Gastrocnemius medialis (tissue), 4 donors: ENCODE results near the gene COQ2. TPM values are rescaled to one million over a fixed set of nuclear protein-coding genes. Genes with fewer than 3 reads are reported as not detected.

ENCODE experiments used
- ATAC-seq, 2 donors: fragments of 150-250 bp; one replicate each; pipeline ENCODE4 v1.9.1; 2016
- DNase-seq, 2 donors: peaks; one replicate each; pipeline ENCODE4 v3.0.0-alpha.2; 2019
- H3K27ac ChIP-seq, 4 donors: fragments of 200-600 bp; sonication (generic); 1 replicate in 1 of 4; 2 replicates in 3 of 4; pipeline ENCODE4 v1.5.1; 2016 to 2018; ENCODE audit warnings: mild to moderate bottlenecking in 2 of 4, moderate library complexity in 1 of 4
- H3K27me3 ChIP-seq, 3 donors: fragments of 200-600 bp; sonication (generic) in 2 of 3; 1 replicate in 1 of 3; 2 replicates in 2 of 3; pipeline versions ENCODE4 v1.5.1 to v1.6.0; 2016 to 2019; ENCODE audit warnings: mild to moderate bottlenecking in 1 of 3, moderate library complexity in 1 of 3
- H3K36me3 ChIP-seq, 2 donors: fragments of 200-600 bp; sonication (generic) in 1 of 2; one replicate each; pipeline ENCODE4 v1.5.1; 2017 to 2018
- H3K4me1 ChIP-seq, 2 donors: fragments of 200-600 bp; sonication (generic) in 1 of 2; one replicate each; pipeline ENCODE4 v1.5.1; 2016 to 2017; ENCODE audit warnings: mild to moderate bottlenecking in 2 of 2
- H3K4me3 ChIP-seq, 4 donors: fragments of 200-600 bp; sonication (generic) in 3 of 4; 1 replicate in 1 of 4; 2 replicates in 3 of 4; pipeline ENCODE4 v1.5.1; 2016 to 2019; ENCODE audit warnings: mild to moderate bottlenecking in 2 of 4
- H3K9me3 ChIP-seq, 3 donors: fragments of 200-600 bp; sonication (generic) in 2 of 3; 1 replicate in 1 of 3; 2 replicates in 2 of 3; pipeline ENCODE4 v1.5.1; 2016 to 2019
- CTCF ChIP-seq, 5 experiments: fragments of 450-650 bp in 3 of 5; fragments of 200-600 bp in 2 of 5; sonication (generic) in 2 of 5; IDR thresholded peaks in 4 of 5; conservative IDR thresholded peaks in 1 of 5; 1 replicate in 4 of 5; 2 replicates in 1 of 5; pipeline ENCODE4 v1.5.1; 2016 to 2019; ENCODE audit warnings: antibody characterized with exemption in 5 of 5, mild to moderate bottlenecking in 3 of 5, moderate library complexity in 3 of 5
- POLR2A ChIP-seq, 2 donors: fragments of 450-650 bp; IDR thresholded peaks; one replicate each; pipeline ENCODE4 v1.6.1; 2017; ENCODE audit warnings: antibody characterized with exemption in 2 of 2, mild to moderate bottlenecking in 2 of 2, moderate library complexity in 2 of 2
- in situ Hi-C, 4 donors: fragments of 200-750 bp; cut with MboI; loops; one replicate each; pipeline versions ENCODE4 v1.15.0 to v1.8.0; 2017; ENCODE audit warnings: low sequenced_read_pairs in 4 of 4
- intact Hi-C: fragments of 100-400 bp; cut with DNase I; formaldehyde crosslinking; loops from one replicate; pipeline ENCODE4 v1.15.1; 2023; ENCODE audit warnings: low total_unique reads
- total RNA-seq, 4 donors: library from RNA; depleted of rRNA; stranded (reverse); fragments of >200 nt; gene quantifications; one replicate each; pipeline versions ENCODE4 v1.1.0 to v1.2.3, GENCODE V29; 2016

COQ2 gene
- total RNA-seq: 10 to 100 TPM in 3 of 4 donors, 1 to 10 TPM in 1; 9.0 to 15.7 (median 11.5) TPM

GRCh38 chr4:83284193-83285054, at the start of gene COQ2:
Gene COQ2 (minus strand): TSS chr4:83284798. CDS start chr4:83284764, 34 bp downstream.
- peaks cover 26 to 30% of the 10 kb centered on the region in 2 donors for H3K4me1 ChIP-seq
- no peaks in the 10 kb centered on the region for H3K36me3 ChIP-seq
- in situ Hi-C loops: loop anchor here in 2 of 4 donors (10.0 to 25.0 kb wide), 3 partner anchors 170 to 250 kb away; partner anchors contain the start of genes HELQ (in 2 of the 2), MRPS18C (in 2 of the 2) and COPS4 (in 1 of the 2)
- no peaks in the 10 kb centered on the region for H3K27me3 ChIP-seq
- H3K27ac ChIP-seq: peak within 1 kb of the TSS; percentile 85 to 97 (median 94)
- peak within 1 kb of the TSS; percentile 66 to 72 (median 68) for H3K4me3 ChIP-seq
- TF ChIP-seq CTCF (IDR thresholded peaks at IDR 0.05 in 4 of 5, conservative IDR thresholded peaks at IDR 0.05 in 1 of 5) (peak; percentile 31 to 55 (median 41)), POLR2A (IDR thresholded peaks at IDR 0.05) (peak; percentile 65 to 71)
- DNase-seq (peak; percentile 91 to 94), ATAC-seq (peak; percentile 96)
- H3K9me3 ChIP-seq: no peaks in the 10 kb centered on the region
- intact Hi-C loops: loop anchor here (1.0 to 10.0 kb wide), 7 partner anchors 172 to 910 kb away; partner anchors contain the start of genes HNRNPD, LIN54, MRPS18C and THAP9

- Histone ChIP-seq H3K4me1 (peaks cover 0 to 5% of the 10 kb centered on the region in 2 donors), H3K9me3 (no peaks in the 10 kb centered on the region), H3K27me3 (peaks cover 2 to 21% (median 13%) of the 10 kb centered on the region in 3 donors), H3K36me3 (no peaks in the 10 kb centered on the region), H3K27ac (no peak overlapping the region), H3K4me3 (no peak overlapping the region)
- ATAC-seq: no peak
- TF ChIP-seq CTCF (IDR thresholded peaks at IDR 0.05 in 4 of 5, conservative IDR thresholded peaks at IDR 0.05 in 1 of 5) (no peak), POLR2A (IDR thresholded peaks at IDR 0.05) (no peak)
- in situ Hi-C loops: no loop called here
- DNase-seq: no peak
- intact Hi-C loops: no loop called here
Observed at GRCh38 chr4:83331956-83332355, 47.4 kb upstream of the COQ2 start.

GRCh38 chr4:83329521-83330110, 45.0 kb upstream of the COQ2 start:
- no peak for DNase-seq
- H3K4me1 ChIP-seq: peaks cover 0 to 3% of the 10 kb centered on the region in 2 donors
- H3K36me3 ChIP-seq: no peaks in the 10 kb centered on the region
- H3K4me3 ChIP-seq: no peak overlapping the region
- TF ChIP-seq CTCF (IDR thresholded peaks at IDR 0.05 in 4 of 5, conservative IDR thresholded peaks at IDR 0.05 in 1 of 5) (no peak), POLR2A (IDR thresholded peaks at IDR 0.05) (no peak)
- no peaks in the 10 kb centered on the region for H3K9me3 ChIP-seq
- in situ Hi-C loops (no loop called here), intact Hi-C loops (no loop called here)
- H3K27ac ChIP-seq: no peak overlapping the region
- ATAC-seq: no peak
- peaks cover 2 to 15% (median 7%) of the 10 kb centered on the region in 3 donors for H3K27me3 ChIP-seq

GRCh38 chr4:83328521-83329187, 44.1 kb upstream of the COQ2 start:
- Histone ChIP-seq H3K4me3 (no peak overlapping the region), H3K27me3 (peaks cover 0 to 6% (median 0%) of the 10 kb centered on the region in 3 donors), H3K4me1 (no peaks in the 10 kb centered on the region), H3K9me3 (no peaks in the 10 kb centered on the region), H3K27ac (no peak overlapping the region), H3K36me3 (no peaks in the 10 kb centered on the region)
- intact Hi-C loops (no loop called here), in situ Hi-C loops (no loop called here)
- TF ChIP-seq CTCF (IDR thresholded peaks at IDR 0.05 in 4 of 5, conservative IDR thresholded peaks at IDR 0.05 in 1 of 5): no peak
- TF ChIP-seq POLR2A (IDR thresholded peaks at IDR 0.05): no peak
- no peak for ATAC-seq
- no peak for DNase-seq
